ENCODE results near the gene SYT6. TPM values are rescaled to one million over a fixed set of nuclear protein-coding genes. Genes with fewer than 3 reads are reported as not detected.

The SYT6 gene
- total RNA-seq, 2 experiments from 2014 or later, result not detected

GRCh38 chr1:114122941-114123618 lies 30.6 kb downstream of the SYT6 start:
- H3K9me3 Mint-ChIP-seq, result no peaks in the 10 kb centered on the region
- ATAC-seq (ENCODE audit: low read depth) (no peak), DNase-seq (no peak)
- no peaks in the 10 kb centered on the region for H3K36me3 Mint-ChIP-seq
- H3K27me3 Mint-ChIP-seq, result no peaks in the 10 kb centered on the region
- H3K4me1 Mint-ChIP-seq, result peaks cover 3% of the 10 kb centered on the region
- H3K27ac Mint-ChIP-seq, result no peak overlapping the region
- POLR2A ChIA-PET, result no interaction called here
- no peak overlapping the region for H3K4me3 Mint-ChIP-seq

GRCh38 chr1:114118351-114118990 lies 35.2 kb downstream of the SYT6 start:
- H3K36me3 Mint-ChIP-seq, result no peaks in the 10 kb centered on the region
- no peaks in the 10 kb centered on the region for H3K9me3 Mint-ChIP-seq
- POLR2A ChIA-PET, result no interaction called here
- H3K4me3 Mint-ChIP-seq, result no peak overlapping the region
- ATAC-seq (ENCODE audit: low read depth) (no peak), DNase-seq (no peak)
- peaks cover 5% of the 10 kb centered on the region for H3K27me3 Mint-ChIP-seq
- no peak overlapping the region for H3K27ac Mint-ChIP-seq
- peaks cover 8% of the 10 kb centered on the region for H3K4me1 Mint-ChIP-seq

GRCh38 chr1:114117654-114118053 lies 36.0 kb downstream of the SYT6 start:
- peaks cover 5% of the 10 kb centered on the region for H3K27me3 Mint-ChIP-seq
- peaks cover 14% of the 10 kb centered on the region for H3K4me1 Mint-ChIP-seq

GRCh38 chr1:114116086-114116485 lies 37.6 kb downstream of the SYT6 start:
- no peaks in the 10 kb centered on the region for H3K36me3 Mint-ChIP-seq
- POLR2A ChIA-PET, result no interaction called here
- H3K4me3 Mint-ChIP-seq, result no peak overlapping the region
- H3K27ac Mint-ChIP-seq, result no peak overlapping the region
- peaks cover 5% of the 10 kb centered on the region for H3K27me3 Mint-ChIP-seq
- no peak for DNase-seq
- H3K9me3 Mint-ChIP-seq, result no peaks in the 10 kb centered on the region
- no peak for ATAC-seq (ENCODE audit: low read depth)
- H3K4me1 Mint-ChIP-seq, result peaks cover 14% of the 10 kb centered on the region

More at GRCh38 chr1:114117654-114118053, 36.0 kb downstream of the SYT6 start:
- no peak for DNase-seq
- no peak overlapping the region for H3K4me3 Mint-ChIP-seq
- no peak for ATAC-seq (ENCODE audit: low read depth)
- no peaks in the 10 kb centered on the region for H3K9me3 Mint-ChIP-seq
- H3K36me3 Mint-ChIP-seq, result no peaks in the 10 kb centered on the region
- POLR2A ChIA-PET, result no interaction called here
- no peak overlapping the region for H3K27ac Mint-ChIP-seq

- Mint-ChIP-seq H3K27me3 (peaks cover 5% of the 10 kb centered on the region), H3K4me1 (peaks cover 14% of the 10 kb centered on the region), H3K4me3 (no peak overlapping the region), H3K27ac (peak overlapping the region; percentile 53), H3K9me3 (no peaks in the 10 kb centered on the region), H3K36me3 (no peaks in the 10 kb centered on the region)
- ATAC-seq (ENCODE audit: low read depth) (no peak), DNase-seq (no peak)
- POLR2A ChIA-PET, result no interaction called here
Observed at GRCh38 chr1:114114185-114115094, 39.2 kb downstream of the SYT6 start.

- peaks cover 15% of the 10 kb centered on the region for H3K4me1 Mint-ChIP-seq
- no peak overlapping the region for H3K4me3 Mint-ChIP-seq
- H3K27me3 Mint-ChIP-seq, result peaks cover 5% of the 10 kb centered on the region
- no peak for ATAC-seq (ENCODE audit: low read depth)
- no peak for DNase-seq
- H3K27ac Mint-ChIP-seq, result peak overlapping the region; percentile 53
- no peaks in the 10 kb centered on the region for H3K36me3 Mint-ChIP-seq
- POLR2A ChIA-PET, result no interaction called here
- H3K9me3 Mint-ChIP-seq, result no peaks in the 10 kb centered on the region
Observed at GRCh38 chr1:114113411-114114184, 40.1 kb downstream of the SYT6 start.

GRCh38 chr1:114112775-114113174 lies 40.9 kb downstream of the SYT6 start:
- ATAC-seq (ENCODE audit: low read depth), result no peak

GRCh38 chr1:114111731-114112641 lies 41.7 kb downstream of the SYT6 start:
- Mint-ChIP-seq H3K27ac (no peak overlapping the region), H3K27me3 (peaks cover 3% of the 10 kb centered on the region), H3K36me3 (no peaks in the 10 kb centered on the region), H3K4me3 (no peak overlapping the region), H3K4me1 (peaks cover 16% of the 10 kb centered on the region), H3K9me3 (no peaks in the 10 kb centered on the region)
- POLR2A ChIA-PET, result no interaction called here
- DNase-seq, result no peak
- no peak for ATAC-seq (ENCODE audit: low read depth)

More at GRCh38 chr1:114112775-114113174, 40.9 kb downstream of the SYT6 start:
- H3K4me3 Mint-ChIP-seq, result no peak overlapping the region
- no peaks in the 10 kb centered on the region for H3K9me3 Mint-ChIP-seq
- POLR2A ChIA-PET, result no interaction called here
- peaks cover 16% of the 10 kb centered on the region for H3K4me1 Mint-ChIP-seq
- no peaks in the 10 kb centered on the region for H3K36me3 Mint-ChIP-seq
- H3K27ac Mint-ChIP-seq, result no peak overlapping the region
- no peak for DNase-seq
- peaks cover 5% of the 10 kb centered on the region for H3K27me3 Mint-ChIP-seq

- Mint-ChIP-seq H3K4me3 (no peak overlapping the region), H3K36me3 (no peaks in the 10 kb centered on the region), H3K27me3 (no peaks in the 10 kb centered on the region), H3K27ac (no peak overlapping the region), H3K9me3 (no peaks in the 10 kb centered on the region), H3K4me1 (peaks cover 16% of the 10 kb centered on the region)
- POLR2A ChIA-PET, result no interaction called here
- no peak for DNase-seq
- ATAC-seq (ENCODE audit: low read depth), result no peak
Observed at GRCh38 chr1:114109981-114110380, 43.7 kb downstream of the SYT6 start.

GRCh38 chr1:114108751-114109255 lies 44.9 kb downstream of the SYT6 start:
- Mint-ChIP-seq H3K27me3 (peaks cover 4% of the 10 kb centered on the region), H3K9me3 (no peaks in the 10 kb centered on the region), H3K36me3 (no peaks in the 10 kb centered on the region), H3K4me1 (peaks cover 17% of the 10 kb centered on the region), H3K4me3 (no peak overlapping the region), H3K27ac (no peak overlapping the region)
- ATAC-seq (ENCODE audit: low read depth) (no peak), DNase-seq (no peak)
- POLR2A ChIA-PET, result no interaction called here

GRCh38 chr1:114107474-114108435 lies 45.9 kb downstream of the SYT6 start:
- H3K9me3 Mint-ChIP-seq, result no peaks in the 10 kb centered on the region
- H3K4me3 Mint-ChIP-seq, result no peak overlapping the region
- no peak for ATAC-seq (ENCODE audit: low read depth)
- peaks cover 12% of the 10 kb centered on the region for H3K4me1 Mint-ChIP-seq
- H3K36me3 Mint-ChIP-seq, result no peaks in the 10 kb centered on the region
- no peak for DNase-seq
- peaks cover 4% of the 10 kb centered on the region for H3K27me3 Mint-ChIP-seq
- no peak overlapping the region for H3K27ac Mint-ChIP-seq
- POLR2A ChIA-PET, result no interaction called here
